Right atrium auricular region (tissue), 2 donors: Measurements from ENCODE around the gene RBM12. TPM values are rescaled to one million over a fixed set of nuclear protein-coding genes. Genes with fewer than 3 reads are reported as not detected.
"Not testable (repeated sequence)": the region's sequence is repeated elsewhere in the genome, so short reads cannot be mapped to it uniquely, and the experiment has no call there.

Experiments
- DNase-seq: peaks from one replicate; pipeline ENCODE4 v3.0.0-alpha.2; 2019; ENCODE audit warnings: low spot score
- H3K27ac ChIP-seq, 2 donors: fragments of 200-600 bp; sonication (generic); 1 replicate in 1 of 2; 2 replicates in 1 of 2; pipeline ENCODE4 v1.5.1; 2016 to 2019
- H3K27me3 ChIP-seq, 2 donors: fragments of 200-600 bp; sonication (generic); one replicate each; pipeline versions ENCODE4 v1.5.1 to v1.6.0; 2017 to 2019
- H3K36me3 ChIP-seq: fragments of 200-600 bp; sonication (generic); one replicate; pipeline ENCODE4 v1.5.1; 2016
- H3K4me1 ChIP-seq, 2 donors: fragments of 200-600 bp; sonication (generic); one replicate each; pipeline versions ENCODE4 v1.5.1 to v1.6.0; 2017 to 2019
- H3K4me3 ChIP-seq, 2 donors: fragments of 200-600 bp; sonication (generic); 1 replicate in 1 of 2; 2 replicates in 1 of 2; pipeline ENCODE4 v1.5.1; 2017 to 2019; ENCODE audit warnings: mild to moderate bottlenecking in 1 of 2, moderate library complexity in 1 of 2
- H3K9me3 ChIP-seq, 2 donors: fragments of 200-600 bp; sonication (generic); one replicate each; pipeline ENCODE4 v1.5.1; 2019
- CTCF ChIP-seq, 2 donors: fragments of 200-600 bp; sonication (generic); IDR thresholded peaks; one replicate each; pipeline ENCODE4 v1.5.1; 2019; ENCODE audit warnings: antibody characterized with exemption in 2 of 2
- total RNA-seq, 2 donors: library from RNA; depleted of rRNA; stranded (reverse); fragments of >200 nt; gene quantifications; one replicate each; pipeline ENCODE4 v1.1.0, GENCODE V29; 2016

The RBM12 gene
- total RNA-seq, result 10 to 100 TPM; 18.4 to 20.9 TPM

- H3K4me1 ChIP-seq, result peaks cover 0 to 43% of the 10 kb centered on the region in 2 donors
- TF ChIP-seq CTCF (IDR thresholded peaks at IDR 0.05), result no peak
- peak; percentile 95 for DNase-seq
- H3K36me3 ChIP-seq, result peaks cover 15% of the 10 kb centered on the region
- H3K27ac ChIP-seq, result peak within 1 kb of the TSS; percentile 98
- no peaks in the 10 kb centered on the region for H3K27me3 ChIP-seq
- peak within 1 kb of the TSS; percentile 68 to 88 for H3K4me3 ChIP-seq
- no peaks in the 10 kb centered on the region for H3K9me3 ChIP-seq
These were observed at the start of gene RBM12, which contains the start of gene CPNE1 for GRCh38 chr20:35664466-35665206. RBM12 (minus strand) TSS chr20:35664900; CDS start chr20:35655322, 9,578 bp downstream. CPNE1 (minus strand) TSS chr20:35664900; CDS start chr20:35632923, 31,977 bp downstream.

GRCh38 chr20:35714127-35714526 lies 49.4 kb upstream of the RBM12 start:
- peaks cover 0 to 24% of the 10 kb centered on the region in 2 donors for H3K4me1 ChIP-seq

GRCh38 chr20:35713120-35713519 lies 48.4 kb upstream of the RBM12 start:
- H3K27me3 ChIP-seq, H3K9me3 ChIP-seq, H3K4me3 ChIP-seq, H3K27ac ChIP-seq, DNase-seq: not testable (repeated sequence)
- Histone ChIP-seq H3K4me1 (peaks cover 0 to 30% of the 10 kb centered on the region in 2 donors), H3K36me3 (peaks cover 100% of the 10 kb centered on the region)

More at GRCh38 chr20:35714127-35714526, 49.4 kb upstream of the RBM12 start:
- DNase-seq, result no peak
- no peak overlapping the region for H3K4me3 ChIP-seq
- no peaks in the 10 kb centered on the region for H3K9me3 ChIP-seq
- H3K36me3 ChIP-seq, result peaks cover 100% of the 10 kb centered on the region
- no peak for TF ChIP-seq CTCF (IDR thresholded peaks at IDR 0.05)
- no peak overlapping the region for H3K27ac ChIP-seq
- no peaks in the 10 kb centered on the region for H3K27me3 ChIP-seq

DNA sequence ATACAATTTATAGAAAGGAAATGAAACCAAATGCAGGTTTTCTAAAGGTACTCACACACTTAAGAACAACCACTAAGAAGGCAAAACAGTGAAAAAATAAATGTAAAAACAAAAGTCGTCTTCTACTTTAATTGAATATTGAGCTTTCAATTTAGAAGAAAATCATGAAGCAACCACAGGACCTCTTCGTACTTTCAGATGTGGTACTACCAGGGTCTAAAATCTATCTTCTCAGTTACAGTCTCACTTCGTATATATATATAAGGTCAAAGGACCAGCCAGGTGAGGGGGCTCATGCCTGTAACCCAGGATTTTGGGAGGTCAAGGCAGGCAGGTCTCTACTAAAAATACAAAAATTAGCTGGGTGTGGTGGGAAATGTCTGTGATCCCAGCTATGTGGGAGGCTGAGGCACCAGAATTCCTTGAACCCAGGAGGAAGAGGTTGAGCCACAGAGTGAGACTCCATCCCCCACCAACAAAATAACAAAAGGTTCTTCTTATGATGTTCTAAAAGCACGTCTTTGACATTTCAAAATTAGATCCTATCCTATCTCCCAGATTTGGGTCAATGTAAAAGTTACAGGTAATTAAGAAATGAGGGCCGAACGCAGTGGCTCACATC lies 47.0 kb upstream of the RBM12 start:
- Histone ChIP-seq H3K27ac (no peak overlapping the region), H3K36me3 (peaks cover 97% of the 10 kb centered on the region), H3K27me3 (no peaks in the 10 kb centered on the region), H3K4me1 (peaks cover 0 to 30% of the 10 kb centered on the region in 2 donors), H3K4me3 (no peak overlapping the region), H3K9me3 (no peaks in the 10 kb centered on the region)
- TF ChIP-seq CTCF (IDR thresholded peaks at IDR 0.05), result no peak
- DNase-seq, result no peak

GRCh38 chr20:35710884-35711587 lies 46.3 kb upstream of the RBM12 start:
- peaks cover 97% of the 10 kb centered on the region for H3K36me3 ChIP-seq
- H3K4me3 ChIP-seq, result no peak overlapping the region
- H3K4me1 ChIP-seq, result peaks cover 0 to 30% of the 10 kb centered on the region in 2 donors
- TF ChIP-seq CTCF (IDR thresholded peaks at IDR 0.05), result no peak
- DNase-seq, result no peak
- no peaks in the 10 kb centered on the region for H3K27me3 ChIP-seq
- no peaks in the 10 kb centered on the region for H3K9me3 ChIP-seq
- H3K27ac ChIP-seq, result no peak overlapping the region

DNA sequence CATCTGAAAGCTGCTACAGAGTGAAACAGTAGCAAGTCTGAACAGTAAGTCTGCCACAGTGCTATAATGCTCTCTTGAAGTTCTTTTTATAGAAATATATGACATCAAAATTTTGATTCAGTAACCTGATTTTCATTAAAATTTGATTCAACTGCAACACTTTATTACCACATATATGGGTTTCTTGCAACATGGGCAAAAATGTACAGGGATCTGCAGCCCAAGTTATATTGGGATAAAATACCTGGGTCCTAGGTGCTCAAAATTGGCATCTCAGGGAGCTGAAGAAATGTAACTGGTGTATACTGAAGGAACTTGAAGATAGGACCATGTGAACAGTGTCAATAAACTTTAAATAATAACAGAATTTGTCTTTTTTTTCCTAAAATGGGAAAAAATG lies 45.3 kb upstream of the RBM12 start:
- TF ChIP-seq CTCF (IDR thresholded peaks at IDR 0.05), result no peak
- peaks cover 97% of the 10 kb centered on the region for H3K36me3 ChIP-seq
- no peaks in the 10 kb centered on the region for H3K27me3 ChIP-seq
- DNase-seq, result no peak
- no peak overlapping the region for H3K4me3 ChIP-seq
- no peaks in the 10 kb centered on the region for H3K9me3 ChIP-seq
- H3K27ac ChIP-seq, result no peak overlapping the region
- H3K4me1 ChIP-seq, result peaks cover 0 to 30% of the 10 kb centered on the region in 2 donors
